IPS DF 19.7 (cell line): ENCODE measurements around the gene TRIB2.

Source experiments
- DNase-seq: peaks from one replicate; pipeline ENCODE4 v3.0.0-alpha.2; 2013; ENCODE audit warnings: low read depth, low spot score

Gene TRIB2

DNA sequence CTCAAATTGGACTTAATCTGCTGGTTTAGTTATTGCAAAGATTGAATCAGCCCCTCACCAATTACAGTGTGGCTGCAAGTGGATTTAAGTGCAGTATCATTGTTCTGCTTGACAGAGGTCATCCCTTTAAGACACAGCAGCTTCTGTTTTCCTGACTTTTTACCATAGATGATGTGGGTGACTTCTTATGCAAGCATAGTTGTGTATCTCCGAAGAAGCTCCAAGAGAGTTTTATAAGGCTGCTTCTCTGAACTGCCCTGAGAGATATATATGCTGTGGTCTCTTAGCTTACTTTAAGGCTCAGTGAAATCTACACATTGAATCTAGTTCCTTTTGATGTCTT, 3.5 kb downstream of the TRIB2 start:
- DNase-seq, result no peak

DNA sequence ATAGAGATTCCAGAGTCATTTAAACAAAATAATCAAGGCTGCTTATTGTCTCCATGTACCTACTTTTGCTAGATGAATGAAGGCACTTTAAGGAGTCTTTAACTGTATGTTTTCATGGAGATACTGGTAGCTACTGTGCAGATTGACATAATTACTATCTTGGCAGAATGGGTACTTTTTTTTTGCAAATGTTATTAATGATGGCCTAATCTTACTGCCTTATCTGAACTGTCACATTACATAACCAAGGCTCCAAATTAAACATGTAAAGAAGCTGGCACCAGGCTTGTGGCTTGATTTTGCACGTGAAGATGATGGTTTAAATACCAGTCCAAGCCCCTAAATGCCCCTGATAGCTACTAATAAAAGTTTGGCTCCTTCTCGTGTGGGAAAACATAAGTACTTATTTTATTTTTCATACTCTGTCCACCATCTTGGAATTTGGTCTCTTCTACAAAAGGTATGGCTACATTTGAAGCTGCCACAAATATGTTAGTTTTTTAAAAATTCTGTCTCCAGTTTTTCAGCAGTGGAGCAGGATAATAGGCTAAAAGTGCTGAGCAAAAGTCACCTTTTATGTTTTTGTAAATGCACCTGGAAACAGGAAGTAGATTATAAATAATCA, 4.1 kb downstream of the TRIB2 start:
- no peak for DNase-seq

DNA sequence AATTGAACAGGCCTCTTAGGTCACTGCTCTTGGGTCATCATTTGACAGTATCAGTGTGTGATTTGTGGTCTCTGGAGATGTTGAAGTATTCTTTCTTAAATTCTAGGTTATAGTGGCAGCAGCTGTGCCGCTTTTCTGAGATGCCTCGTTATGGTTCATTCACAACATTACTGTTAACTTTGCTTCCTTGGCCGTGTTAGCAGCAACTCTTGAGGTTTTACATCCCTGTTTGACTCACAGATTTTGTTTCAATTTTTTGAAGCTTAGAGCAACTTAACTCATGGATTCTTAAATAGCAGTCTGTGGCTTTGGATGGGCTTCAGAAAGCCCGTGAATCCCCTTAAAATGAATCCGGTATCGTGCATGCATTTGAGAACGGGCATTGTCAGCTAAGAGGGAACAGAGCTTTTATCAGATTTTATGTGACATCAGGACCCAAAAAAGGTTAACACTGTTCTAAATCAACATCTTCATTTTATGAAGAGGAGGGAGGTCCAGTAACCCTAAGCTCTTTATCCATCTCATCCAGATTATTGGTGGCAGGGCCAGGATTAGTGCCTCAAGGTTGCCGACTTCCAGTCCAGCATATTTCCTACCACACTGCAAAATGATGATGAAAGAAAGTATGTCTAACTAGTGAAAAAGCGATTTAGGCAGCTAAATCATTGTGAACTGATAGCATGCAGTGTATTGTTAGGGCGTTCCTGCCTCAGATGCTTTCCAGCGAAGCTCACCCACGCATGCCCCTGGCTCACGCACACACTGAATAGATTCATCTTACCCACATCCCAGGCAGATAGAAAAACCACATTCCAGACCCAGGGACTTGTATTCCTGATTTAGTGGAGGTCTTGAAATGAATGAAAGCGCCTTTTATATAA, 5.1 kb downstream of the TRIB2 start:
- no peak for DNase-seq

DNA sequence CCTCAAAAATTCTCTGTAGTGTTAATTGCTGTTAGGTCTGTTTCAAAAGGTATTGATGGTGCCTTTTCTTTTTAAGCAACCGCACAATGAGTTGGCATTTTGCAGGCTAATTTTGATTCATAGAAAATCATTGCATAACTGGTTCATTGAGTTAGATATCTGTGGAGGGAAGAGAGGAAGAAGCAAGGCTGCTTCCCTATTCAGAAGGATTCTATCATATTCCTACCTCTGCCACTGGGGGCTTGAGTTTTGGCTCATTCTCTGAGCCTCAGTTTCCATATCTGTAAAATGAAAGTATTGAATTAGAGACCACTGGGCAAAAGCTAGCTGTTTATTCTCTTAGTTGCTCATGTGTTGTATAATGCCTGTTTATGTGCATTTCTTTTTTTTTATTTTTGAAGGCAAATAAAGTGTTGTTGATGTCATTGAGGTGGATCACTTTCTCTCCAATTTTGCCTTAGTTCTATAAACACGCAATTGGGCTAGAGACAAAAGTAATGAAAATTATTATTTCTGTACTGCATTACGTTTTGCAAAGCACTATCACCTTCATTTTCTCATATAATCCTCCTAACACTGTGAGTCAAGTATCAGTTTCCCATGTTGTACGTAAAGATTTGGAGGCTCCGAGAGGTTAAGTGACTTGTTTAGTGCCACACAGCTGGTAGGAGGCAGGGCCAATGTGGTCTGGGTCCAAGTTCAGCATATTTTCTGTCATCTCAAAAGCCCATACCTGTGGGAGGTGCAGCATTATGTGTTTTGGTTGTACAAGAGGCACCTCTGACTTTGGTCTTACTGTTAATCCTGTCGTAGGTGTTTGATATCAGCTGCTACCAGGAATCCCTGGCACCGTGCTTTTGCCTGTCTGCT, 5.9 kb downstream of the TRIB2 start:
- no peak for DNase-seq

DNA sequence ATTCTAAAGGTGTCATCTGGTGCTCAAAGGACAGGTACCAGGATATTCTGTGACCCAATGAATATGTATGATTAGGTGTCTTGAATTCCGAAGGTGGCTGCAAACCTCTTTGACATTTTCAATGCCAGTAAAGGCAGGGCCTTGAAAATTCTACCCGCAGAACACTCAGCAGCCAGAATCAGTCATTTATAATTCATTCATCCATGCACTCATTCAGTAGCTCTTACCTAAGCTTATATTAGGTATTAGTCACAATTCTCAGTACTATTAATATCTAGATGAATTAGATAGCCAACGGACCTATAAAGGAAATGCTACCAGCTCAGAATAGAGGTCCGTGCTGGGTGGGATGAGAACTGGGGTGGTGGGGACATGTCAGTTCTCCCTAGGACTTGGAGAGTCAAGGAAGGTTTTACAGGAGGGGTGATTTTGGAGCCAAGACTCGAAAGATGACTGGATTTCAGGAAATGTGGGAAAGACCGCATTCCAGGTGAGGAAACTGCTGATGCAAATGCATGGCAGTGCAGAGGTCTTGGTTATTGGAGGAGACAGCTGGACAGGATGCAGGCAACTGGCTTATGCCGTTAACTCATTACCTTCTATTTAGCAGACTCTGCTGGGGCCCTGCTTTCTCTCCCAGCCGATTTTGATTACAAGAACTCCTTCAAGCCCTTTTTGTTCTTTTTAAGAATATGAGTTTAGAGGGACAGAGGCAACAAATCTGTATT, 7.2 kb downstream of the TRIB2 start:
- no peak for DNase-seq

DNA sequence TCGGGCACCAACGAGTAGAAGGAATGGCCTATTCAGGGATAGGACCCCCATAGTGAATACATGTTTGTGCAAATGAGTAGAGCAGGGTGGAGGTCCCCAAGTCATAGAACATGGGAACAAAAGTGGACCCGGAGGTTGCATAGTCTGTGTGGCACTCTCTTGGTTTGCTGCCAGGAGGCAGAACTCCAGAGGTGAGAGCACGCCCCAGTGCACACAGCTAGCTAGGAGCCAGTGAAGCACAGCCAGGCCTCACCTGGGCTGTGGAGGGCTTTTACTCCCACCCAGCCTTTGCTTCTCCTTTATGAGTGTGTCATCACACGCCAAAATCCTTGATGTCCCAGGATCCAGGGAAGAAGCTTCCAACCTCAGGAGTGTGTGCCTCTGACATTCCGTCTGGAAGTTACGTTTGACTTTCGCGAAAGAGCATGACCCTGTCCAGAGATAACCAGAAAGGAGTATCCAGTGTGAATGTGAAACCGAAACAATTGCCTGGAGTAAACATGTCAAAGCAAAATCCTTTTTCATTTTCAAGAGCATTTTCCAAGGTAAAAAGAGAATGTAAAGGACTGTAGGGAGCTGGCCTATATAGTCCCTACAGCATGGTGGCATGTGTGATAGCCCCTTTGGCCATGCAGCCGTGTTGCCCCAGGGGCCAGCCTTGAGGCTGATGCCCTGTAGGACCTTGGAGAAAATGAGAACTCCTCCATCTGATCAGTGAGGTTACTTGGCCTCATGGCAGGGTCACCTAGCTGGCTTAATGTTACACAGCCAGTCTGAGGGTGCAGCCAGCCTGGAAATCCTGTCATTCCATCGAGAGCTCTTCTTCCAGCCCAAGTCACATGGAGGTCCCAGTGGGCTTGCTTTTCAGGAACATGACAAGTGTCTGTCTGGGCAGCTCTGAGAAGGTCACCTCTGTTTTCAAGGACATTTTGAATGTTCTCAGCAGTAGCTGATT, 8.8 kb downstream of the TRIB2 start:
- no peak for DNase-seq

DNA sequence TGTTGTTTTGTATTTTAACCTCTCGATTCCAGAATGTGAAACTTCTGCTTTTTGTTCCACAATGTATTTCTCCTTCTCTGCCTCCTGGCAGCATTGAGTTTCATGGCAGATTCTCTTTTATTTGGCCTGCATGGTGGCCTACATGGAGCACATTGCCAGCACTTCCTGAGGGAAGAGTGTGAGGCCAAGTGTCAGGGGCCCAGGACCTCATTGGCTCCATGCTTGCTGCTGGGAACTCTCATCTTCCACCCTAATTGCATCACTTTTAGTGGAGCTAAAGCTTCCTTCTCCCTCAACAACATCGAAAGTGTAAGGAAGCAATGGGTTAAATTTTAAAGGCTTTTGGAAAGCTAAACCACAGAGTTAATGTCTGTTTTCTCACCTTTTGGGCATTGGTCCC, 9.5 kb downstream of the TRIB2 start:
- no peak for DNase-seq

DNA sequence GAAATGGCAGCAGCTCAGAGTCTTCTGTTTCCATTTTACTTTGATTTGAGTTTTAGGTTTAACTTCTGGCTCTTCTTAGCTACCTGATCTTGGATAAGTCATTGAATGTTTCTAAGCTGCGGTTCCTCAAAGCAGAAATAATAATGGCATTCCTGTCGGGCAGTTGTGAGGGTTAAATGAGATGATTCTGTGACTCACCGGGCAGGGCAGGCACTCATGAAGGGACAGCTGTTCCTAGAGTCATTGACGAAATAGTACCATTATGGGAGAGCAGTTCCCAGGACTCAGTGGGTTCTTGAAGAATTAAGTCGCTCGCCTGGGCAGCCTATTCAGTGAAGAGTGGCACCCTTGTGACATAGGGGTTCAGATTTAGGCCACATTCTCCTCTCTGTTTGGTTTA, 10.3 kb downstream of the TRIB2 start:
- DNase-seq, result no peak

DNA sequence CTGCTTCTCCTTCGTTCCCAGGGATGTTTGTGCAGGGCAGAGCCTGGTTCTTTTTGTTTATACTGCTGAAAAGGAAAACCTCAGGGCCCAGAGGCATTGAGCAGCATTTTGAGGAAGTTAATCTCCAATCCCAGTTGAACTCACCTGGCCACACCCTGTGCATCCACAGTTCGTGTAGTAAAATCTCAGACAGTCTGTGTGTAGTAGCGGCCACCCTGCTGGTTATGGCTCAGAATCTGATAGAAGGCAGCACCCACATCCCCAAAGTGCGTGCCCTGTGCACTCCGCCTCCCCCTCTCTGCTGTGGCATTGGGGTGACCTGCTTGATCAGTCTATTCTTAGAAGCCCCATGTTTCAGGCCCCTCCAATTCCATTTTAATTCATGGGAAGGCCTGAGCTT, 10.9 kb downstream of the TRIB2 start:
- DNase-seq, result no peak

DNA sequence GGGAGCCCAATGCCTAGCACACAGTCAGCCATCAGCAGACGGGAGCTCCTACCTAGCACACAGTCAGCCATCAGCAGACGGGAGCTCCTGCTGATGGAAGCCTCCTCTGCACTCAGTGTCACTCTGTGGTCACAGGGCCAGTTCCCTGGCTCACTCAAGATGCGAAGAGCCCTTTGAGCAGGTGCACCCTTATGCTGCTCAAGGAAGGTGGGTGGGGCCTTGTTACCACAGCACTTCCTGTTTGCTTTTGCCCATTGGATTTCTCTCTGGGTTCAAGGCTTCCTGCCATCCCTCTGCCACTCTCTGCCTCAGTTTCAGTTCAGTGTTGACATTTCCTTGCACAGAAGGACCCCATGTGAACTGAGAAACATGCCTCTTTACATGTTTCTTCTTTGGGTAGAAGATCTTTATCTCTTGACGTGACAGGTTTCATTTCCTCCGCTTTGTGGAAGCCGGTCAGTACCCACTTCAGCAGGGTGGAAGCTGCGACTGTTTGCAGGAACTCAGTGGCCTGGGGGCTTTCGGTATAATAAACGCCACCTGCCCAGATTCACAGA, 11.6 kb downstream of the TRIB2 start:
- DNase-seq, result no peak

DNA sequence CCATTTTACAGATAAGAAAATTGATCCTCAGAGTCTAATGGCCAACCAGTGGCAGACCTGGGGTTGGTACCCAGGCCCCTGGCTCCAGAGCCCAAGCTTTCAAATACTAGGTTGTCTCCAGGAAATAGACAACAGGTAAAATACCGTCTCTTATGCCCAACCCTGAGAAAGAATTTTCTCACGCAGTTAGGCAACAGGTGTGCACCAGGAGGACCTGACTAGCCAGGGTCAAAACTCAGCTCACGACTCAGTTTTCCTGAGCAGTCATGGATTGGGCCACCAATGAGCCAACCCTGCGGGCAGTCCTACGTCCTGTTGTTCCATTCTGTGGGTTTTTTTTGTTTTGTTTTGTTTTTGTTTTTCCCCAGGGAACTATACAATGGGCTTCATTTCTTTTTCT, 13.5 kb downstream of the TRIB2 start:
- no peak for DNase-seq

DNA sequence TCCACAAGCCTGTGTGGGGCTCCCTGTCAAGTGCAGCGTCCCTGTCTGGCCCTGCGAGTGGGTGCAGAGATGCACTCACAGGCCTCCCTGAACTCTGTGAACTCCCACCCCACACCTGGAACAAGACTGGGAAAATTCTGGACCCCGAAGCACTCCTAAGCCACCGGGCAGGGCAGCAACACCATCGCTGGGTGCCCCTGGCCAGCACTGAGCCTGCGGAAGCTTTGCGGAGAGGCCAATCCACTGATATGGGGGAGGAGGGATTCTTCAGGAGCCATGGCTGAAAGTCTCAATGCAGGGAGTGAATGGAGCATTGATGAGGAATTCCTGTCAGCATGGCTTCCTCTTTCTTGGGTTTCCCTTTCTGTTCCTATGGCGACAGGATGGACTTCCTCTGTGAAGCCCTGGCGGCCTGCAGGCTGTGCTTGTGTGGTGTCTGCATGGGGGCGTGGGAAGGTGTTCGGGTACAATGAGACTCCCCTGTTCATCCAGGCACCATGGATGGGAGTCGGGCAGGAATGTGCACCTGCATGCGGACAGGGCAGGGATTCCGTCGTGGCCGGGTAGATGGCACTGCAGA, 15.1 kb downstream of the TRIB2 start:
- DNase-seq, result no peak

DNA sequence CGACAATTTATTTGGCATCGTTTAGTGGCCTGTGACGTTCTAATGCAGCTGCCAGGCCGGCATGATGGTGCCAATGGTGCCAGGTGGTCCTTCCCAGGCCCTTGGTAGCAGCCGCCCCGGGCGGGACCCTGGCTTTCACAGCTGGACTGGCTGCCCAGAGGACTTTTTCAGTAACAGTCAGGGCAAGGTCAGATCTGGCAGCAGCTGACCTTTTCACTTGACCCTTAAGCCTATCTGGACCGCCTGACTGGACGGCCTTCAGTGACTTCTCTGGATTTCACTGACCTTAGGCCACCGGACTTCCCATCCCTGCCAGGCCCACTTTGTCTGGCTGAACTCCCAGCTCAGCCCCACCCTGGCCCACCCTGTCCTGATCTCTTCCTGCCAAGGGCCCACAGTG, 15.9 kb downstream of the TRIB2 start:
- DNase-seq, result no peak

DNA sequence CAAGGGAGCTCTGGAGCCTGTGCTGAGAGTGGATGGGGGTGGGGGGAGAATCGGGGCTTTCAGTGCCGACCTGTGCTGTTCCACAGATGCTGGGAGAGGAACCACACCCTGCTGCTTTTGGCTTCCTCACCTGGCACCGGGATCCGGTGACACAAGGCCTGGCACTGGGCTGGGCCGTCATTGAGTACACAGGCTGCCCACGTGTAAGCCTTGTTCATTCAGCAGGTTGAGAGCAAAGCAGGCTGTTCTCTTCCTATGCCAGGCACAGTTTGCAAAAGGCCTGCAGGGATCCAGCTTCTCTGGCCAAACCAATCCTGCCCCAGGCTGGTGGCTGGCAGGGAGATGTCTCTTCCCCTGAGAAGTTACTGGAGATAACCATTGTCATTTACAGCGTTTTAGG, 17.1 kb downstream of the TRIB2 start:
- no peak for DNase-seq

DNA sequence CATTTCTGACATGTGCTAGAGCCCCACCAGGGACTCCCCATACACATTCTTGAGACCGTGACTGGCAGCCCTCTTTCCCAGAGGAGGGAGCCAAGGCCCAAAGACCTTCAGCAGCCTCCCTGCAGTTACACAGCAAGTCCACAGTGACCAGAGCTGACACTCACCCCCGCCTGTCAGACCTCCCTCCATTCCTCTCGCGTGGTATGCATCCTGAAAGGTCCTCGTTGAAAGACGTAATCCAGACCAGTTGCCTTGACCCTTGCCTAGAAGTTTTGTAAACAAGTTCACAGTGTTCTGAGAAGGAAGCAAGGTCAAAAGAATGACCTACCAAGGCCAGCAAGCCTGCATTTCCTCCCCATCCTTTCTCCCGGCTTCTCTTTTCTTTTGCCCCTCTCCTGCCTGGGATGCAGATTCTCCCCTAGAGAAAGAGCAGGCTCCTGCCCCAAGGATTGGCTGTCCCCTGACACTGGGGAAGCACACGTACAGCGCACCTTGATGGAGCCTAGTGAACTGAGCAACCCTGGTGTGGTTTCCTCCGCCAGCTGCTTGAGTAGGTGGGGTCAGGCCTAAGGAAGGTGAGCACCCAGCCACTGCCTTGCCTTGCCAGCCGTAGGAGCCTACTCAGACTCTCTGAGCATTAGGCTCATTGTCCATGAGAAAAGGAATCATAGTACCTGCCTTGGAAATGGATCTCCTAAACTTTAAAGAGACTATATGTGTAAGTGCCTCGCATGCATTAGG, 18.3 kb downstream of the TRIB2 start:
- no peak for DNase-seq

DNA sequence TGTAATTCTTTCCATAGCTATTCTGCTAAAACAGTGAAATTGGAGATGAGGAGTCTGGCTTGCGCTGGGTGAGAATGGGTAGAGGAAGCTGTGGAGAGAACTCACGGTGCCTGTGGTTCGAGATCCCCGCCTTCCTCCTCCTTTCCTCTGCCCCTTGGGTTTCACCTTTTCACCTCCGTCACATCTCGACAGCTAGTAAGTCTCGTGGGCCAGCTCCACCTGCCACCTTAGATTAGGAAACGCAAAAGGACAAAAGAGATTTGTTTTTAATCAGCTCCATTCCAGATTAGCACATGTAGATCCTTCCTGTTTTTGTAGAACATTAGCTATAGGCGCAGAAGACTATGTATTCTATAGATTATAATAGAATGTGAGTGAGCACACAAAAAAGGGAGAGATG, 20.6 kb downstream of the TRIB2 start:
- no peak for DNase-seq

DNA sequence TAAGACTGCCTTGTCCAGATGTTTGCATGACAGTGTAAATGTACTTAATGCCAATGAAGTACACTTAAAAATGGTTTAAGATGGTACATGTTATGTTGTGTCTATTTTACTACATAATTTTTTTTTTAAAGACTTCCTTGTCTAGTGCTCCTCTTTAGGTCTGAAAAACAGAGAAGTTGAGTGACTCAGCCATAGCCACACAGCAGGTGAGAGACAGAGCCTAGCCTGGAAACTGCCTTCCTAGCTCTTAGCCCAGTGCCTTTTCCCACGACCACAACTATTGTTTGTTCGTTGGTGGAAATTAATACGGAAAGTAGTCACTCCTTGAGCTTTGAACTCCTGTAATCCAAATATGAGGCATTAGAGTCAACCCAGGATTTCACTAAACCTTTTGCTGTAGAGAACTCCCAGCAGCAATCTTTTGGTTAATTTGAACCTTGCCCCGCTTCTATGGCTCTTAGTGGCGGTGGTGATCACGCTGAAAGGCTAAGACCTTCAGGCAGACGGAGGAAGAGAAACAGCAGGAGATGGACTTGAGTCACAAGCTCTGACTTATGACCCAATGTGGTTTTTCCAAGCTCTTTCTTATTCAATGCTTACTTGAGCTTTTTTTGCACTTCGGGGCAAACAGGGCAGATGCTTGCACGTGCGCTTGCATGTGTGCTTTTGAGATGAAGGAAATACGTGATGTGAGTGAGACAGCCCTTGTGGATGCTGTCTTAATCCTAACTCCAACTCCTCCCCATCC, 21.2 kb downstream of the TRIB2 start:
- DNase-seq, result no peak

DNA sequence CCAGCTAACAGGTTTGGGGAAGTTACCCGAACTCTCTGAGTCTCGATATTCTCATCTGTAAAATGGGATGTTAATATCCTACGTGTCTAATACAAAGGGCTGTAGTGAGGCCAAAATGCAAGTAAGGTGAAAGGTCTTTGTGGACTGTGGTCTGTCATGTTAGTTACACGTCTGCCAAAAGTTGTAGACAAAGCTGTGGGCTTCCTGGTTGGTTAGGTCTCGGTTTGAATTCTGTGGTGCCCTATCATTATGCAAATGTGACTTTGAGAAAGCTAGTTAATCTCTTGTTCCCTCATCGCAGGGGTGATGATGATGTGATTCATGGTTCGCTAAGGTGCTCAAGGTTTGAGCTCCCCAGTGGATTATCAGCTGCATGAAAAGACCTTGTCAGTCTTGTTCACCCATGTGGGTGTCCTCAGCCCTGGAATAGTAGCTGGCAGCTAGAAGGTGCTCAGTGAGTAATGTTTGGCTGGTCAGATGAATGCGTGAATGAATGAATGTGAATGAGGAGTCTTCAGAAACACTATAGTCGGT, 23.1 kb downstream of the TRIB2 start:
- DNase-seq, result no peak
